ENCODE data around the gene CCDC28B. TPM values are rescaled to one million over a fixed set of nuclear protein-coding genes. Genes with fewer than 3 reads are reported as not detected.

Gene CCDC28B
- total RNA-seq, 4 donors from 2014 or later = 0.72 to 3.5 (median 2.0) TPM

DNA sequence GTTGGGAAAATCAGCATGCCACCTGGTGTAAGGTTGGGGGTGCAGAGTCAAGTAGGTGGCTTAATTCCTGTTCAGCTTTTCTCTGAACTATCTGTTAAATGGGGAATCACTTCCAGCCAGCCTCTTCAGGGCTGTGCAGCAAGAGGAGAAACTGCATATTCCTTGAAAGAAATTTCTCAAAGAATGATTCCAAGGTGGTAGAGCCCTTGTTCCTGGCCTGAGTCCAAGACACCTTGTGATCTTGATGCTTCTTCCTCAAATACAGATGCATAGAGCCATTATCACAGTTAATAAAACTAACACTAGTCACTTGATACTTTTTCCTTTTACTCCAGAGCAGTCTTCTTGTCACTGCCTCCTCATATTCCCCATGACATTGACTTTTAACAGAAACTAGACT lies 15.7 kb upstream of the CCDC28B start:
- Histone ChIP-seq H3K9me3 (no peaks in the 10 kb centered on the region), H3K4me3 (no peak overlapping the region), H3K36me3 (peaks cover 52% of the 10 kb centered on the region), H3K4me1 (peaks cover 50% of the 10 kb centered on the region), H3K27ac (no peak overlapping the region), H3K27me3 (no peaks in the 10 kb centered on the region)
- TF ChIP-seq POLR2A (IDR thresholded peaks at IDR 0.05) (no peak), EP300 (IDR thresholded peaks at IDR 0.05) (no peak), POLR2AphosphoS5 (IDR thresholded peaks at IDR 0.05) (no peak)
- TF ChIP-seq, protein P1, sequence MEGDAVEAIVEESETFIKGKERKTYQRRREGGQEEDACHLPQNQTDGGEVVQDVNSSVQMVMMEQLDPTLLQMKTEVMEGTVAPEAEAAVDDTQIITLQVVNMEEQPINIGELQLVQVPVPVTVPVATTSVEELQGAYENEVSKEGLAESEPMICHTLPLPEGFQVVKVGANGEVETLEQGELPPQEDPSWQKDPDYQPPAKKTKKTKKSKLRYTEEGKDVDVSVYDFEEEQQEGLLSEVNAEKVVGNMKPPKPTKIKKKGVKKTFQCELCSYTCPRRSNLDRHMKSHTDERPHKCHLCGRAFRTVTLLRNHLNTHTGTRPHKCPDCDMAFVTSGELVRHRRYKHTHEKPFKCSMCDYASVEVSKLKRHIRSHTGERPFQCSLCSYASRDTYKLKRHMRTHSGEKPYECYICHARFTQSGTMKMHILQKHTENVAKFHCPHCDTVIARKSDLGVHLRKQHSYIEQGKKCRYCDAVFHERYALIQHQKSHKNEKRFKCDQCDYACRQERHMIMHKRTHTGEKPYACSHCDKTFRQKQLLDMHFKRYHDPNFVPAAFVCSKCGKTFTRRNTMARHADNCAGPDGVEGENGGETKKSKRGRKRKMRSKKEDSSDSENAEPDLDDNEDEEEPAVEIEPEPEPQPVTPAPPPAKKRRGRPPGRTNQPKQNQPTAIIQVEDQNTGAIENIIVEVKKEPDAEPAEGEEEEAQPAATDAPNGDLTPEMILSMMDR (IDR thresholded peaks at IDR 0.05) = no peak
- no peak for DNase-seq (ENCODE audit: low spot score in 2 of 2)

DNA sequence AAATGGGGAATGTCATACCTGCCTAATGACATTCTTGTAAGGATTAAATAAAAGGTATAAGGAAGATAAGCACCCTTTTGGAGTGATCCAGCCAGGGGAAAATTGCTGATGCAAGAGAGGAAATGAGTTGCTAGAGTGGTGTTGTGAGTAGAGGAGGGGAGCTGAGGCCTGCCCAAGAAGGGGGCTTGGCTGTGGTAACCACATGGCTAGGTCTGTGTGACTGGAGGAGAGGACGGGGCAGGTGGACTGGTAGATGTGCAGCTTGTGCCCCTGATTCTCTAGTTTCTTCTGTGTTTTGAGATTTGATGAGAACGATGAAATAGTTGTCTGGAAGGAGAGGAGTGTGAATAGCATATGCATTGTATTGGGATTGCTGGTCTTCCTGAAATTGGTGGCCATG lies 14.3 kb upstream of the CCDC28B start:
- Histone ChIP-seq H3K36me3 (peaks cover 66% of the 10 kb centered on the region), H3K27me3 (no peaks in the 10 kb centered on the region), H3K27ac (no peak overlapping the region), H3K4me1 (peaks cover 40% of the 10 kb centered on the region), H3K4me3 (no peak overlapping the region), H3K9me3 (no peaks in the 10 kb centered on the region)
- TF ChIP-seq, protein P1 (IDR thresholded peaks at IDR 0.05) = no peak
- TF ChIP-seq POLR2AphosphoS5 (IDR thresholded peaks at IDR 0.05) = no peak
- no peak for TF ChIP-seq POLR2A (IDR thresholded peaks at IDR 0.05)
- no peak for TF ChIP-seq EP300 (IDR thresholded peaks at IDR 0.05)
- no peak for DNase-seq (ENCODE audit: low spot score in 2 of 2)
- WGBS = 97% methylated on average over 2 of the region's 2 CpGs

DNA sequence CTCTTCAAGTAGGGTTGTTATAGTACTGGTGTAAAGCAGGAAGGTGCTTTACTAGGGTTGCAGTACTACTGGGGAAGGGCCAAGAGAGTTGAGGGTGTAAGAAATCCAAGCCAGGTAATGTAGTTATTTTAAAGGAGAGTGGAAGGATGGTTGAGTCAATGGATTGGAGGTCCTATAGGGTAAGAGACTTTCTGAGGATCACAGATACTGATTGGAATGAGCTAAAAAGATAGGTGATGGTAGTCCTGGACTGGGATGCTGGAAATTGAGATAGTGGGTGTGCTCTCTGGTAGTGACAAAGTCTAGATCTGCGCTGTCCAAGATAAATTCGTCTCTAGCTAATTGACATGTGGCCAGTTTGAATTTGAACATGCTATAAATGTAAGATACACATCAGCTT lies 13.9 kb upstream of the CCDC28B start:
- Histone ChIP-seq H3K9me3 (no peaks in the 10 kb centered on the region), H3K36me3 (peaks cover 70% of the 10 kb centered on the region), H3K4me3 (no peak overlapping the region), H3K27me3 (no peaks in the 10 kb centered on the region), H3K27ac (no peak overlapping the region), H3K4me1 (peaks cover 36% of the 10 kb centered on the region)
- TF ChIP-seq EP300 (IDR thresholded peaks at IDR 0.05) (no peak), POLR2AphosphoS5 (IDR thresholded peaks at IDR 0.05) (no peak), POLR2A (IDR thresholded peaks at IDR 0.05) (no peak)
- TF ChIP-seq, protein P1 (IDR thresholded peaks at IDR 0.05) = no peak
- 97% methylated on average over 2 of the region's 2 CpGs for WGBS
- DNase-seq (ENCODE audit: low spot score in 2 of 2) = no peak

DNA sequence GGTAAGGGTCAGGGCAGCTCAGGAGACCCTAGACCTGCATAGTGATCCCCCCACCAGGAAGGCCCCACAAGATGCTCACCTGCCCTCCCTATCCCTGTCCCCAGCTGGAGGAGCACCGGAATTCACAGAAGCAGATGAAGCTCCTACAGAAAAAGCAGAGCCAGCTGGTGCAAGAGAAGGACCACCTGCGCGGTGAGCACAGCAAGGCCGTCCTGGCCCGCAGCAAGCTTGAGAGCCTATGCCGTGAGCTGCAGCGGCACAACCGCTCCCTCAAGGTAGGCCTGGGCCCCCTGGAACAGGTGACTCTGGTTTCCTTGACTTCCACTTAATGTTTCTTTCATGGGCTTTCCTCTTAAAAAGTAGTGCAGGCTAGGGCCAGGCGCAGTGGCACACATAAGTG lies 12.5 kb upstream of the CCDC28B start:
- Histone ChIP-seq H3K27ac (no peak overlapping the region), H3K4me1 (peaks cover 24% of the 10 kb centered on the region), H3K27me3 (no peaks in the 10 kb centered on the region), H3K36me3 (peaks cover 84% of the 10 kb centered on the region), H3K9me3 (no peaks in the 10 kb centered on the region), H3K4me3 (no peak overlapping the region)
- TF ChIP-seq, protein P1 (IDR thresholded peaks at IDR 0.05) = no peak
- TF ChIP-seq POLR2A (IDR thresholded peaks at IDR 0.05) (no peak), EP300 (IDR thresholded peaks at IDR 0.05) (no peak), POLR2AphosphoS5 (IDR thresholded peaks at IDR 0.05) (no peak)
- 98% methylated on average over 9 of the region's 9 CpGs for WGBS
- no peak for DNase-seq (ENCODE audit: low spot score in 2 of 2)

DNA sequence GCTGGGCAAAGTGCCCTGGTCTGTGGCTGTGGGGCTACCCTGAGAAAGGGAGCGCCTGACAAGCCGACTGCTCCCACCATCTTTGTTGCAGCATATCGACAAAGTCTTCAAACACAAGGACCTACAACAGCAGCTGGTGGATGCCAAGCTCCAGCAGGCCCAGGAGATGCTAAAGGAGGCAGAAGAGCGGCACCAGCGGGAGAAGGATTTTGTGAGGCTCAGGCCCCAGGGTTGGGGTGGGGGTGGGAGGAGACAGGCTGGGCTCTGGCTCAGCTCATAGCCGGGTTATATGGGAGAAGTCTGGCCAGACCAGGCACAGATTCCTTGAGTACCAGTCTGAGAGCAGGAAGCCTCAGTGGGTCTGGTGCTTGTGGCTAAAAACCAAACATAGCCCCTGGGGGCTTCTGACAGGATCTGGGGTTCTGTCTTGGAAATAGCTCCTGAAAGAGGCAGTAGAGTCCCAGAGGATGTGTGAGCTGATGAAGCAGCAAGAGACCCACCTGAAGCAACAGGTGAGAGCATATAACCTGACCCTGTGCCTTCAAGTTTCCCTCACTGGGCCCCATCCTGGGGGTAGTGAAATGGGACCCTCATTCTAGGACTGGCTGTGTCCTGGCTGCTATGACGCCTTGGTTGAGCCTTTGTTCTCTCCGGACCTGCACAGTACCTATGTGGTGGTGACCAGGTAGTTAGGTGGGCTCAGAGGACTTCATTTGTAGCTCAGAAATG lies 8.0 kb upstream of the CCDC28B start:
- Histone ChIP-seq H3K9me3 (no peaks in the 10 kb centered on the region), H3K27me3 (no peaks in the 10 kb centered on the region), H3K36me3 (peaks cover 100% of the 10 kb centered on the region), H3K27ac (no peak overlapping the region), H3K4me1 (peaks cover 7% of the 10 kb centered on the region), H3K4me3 (no peak overlapping the region)
- 86% methylated on average over 8 of the region's 8 CpGs for WGBS
- DNase-seq (ENCODE audit: low spot score in 2 of 2) = no peak
- TF ChIP-seq POLR2AphosphoS5 (IDR thresholded peaks at IDR 0.05) (no peak), EP300 (IDR thresholded peaks at IDR 0.05) (no peak), POLR2A (IDR thresholded peaks at IDR 0.05) (no peak)
- TF ChIP-seq, protein P1 (IDR thresholded peaks at IDR 0.05) = no peak
